Ishikawa (cell line): ENCODE results near the gene LBX2.

Experiments used
- CEBPB ChIP-seq: IDR thresholded peaks from 2 replicates; pipeline ENCODE4 v1.6.1; 2012
- CREB1 ChIP-seq: IDR thresholded peaks from 2 replicates; pipeline ENCODE4 v1.6.1; 2012; ENCODE audit warnings: low read depth
- EGR1 ChIP-seq: IDR thresholded peaks from 2 replicates; pipeline ENCODE4 v1.6.1; 2012
- EP300 ChIP-seq: IDR thresholded peaks from 2 replicates; pipeline ENCODE4 v1.6.1; 2012; ENCODE audit warnings: borderline replicate concordance
- FOXM1 ChIP-seq: IDR thresholded peaks from 2 replicates; pipeline ENCODE4 v1.6.1; 2012; ENCODE audit warnings: low read depth, borderline replicate concordance
- NFIC ChIP-seq: IDR thresholded peaks from 2 replicates; pipeline ENCODE4 v1.6.1; 2012
- RAD21 ChIP-seq: IDR thresholded peaks from 2 replicates; pipeline ENCODE4 v1.6.1; 2012; ENCODE audit warnings: low read depth
- TAF1 ChIP-seq: IDR thresholded peaks from 2 replicates; pipeline ENCODE4 v1.6.1; 2012; ENCODE audit warnings: low read depth, mild to moderate bottlenecking
- TCF12 ChIP-seq: IDR thresholded peaks from 2 replicates; pipeline ENCODE4 v1.6.1; 2012; ENCODE audit warnings: low read depth
- TEAD4 ChIP-seq: IDR thresholded peaks from 2 replicates; pipeline ENCODE4 v1.6.1; 2012
- YY1 ChIP-seq: IDR thresholded peaks from 2 replicates; pipeline ENCODE4 v1.6.1; 2012; ENCODE audit warnings: low read depth
- ZBTB7A ChIP-seq: IDR thresholded peaks from 2 replicates; pipeline ENCODE4 v1.6.1; 2012; ENCODE audit warnings: low read depth
- TF ChIP-seq, protein P1 (sequence below): IDR thresholded peaks from 2 replicates; pipeline ENCODE4 v1.6.1; 2012; ENCODE audit warnings: low read depth, mild to moderate bottlenecking
- TF ChIP-seq, protein P2 (sequence below): IDR thresholded peaks from 2 replicates; pipeline ENCODE4 v1.6.1; 2012
- TF ChIP-seq, protein P3 (sequence below): IDR thresholded peaks from 2 replicates; pipeline ENCODE4 v1.6.1; 2012

LBX2 gene

DNA sequence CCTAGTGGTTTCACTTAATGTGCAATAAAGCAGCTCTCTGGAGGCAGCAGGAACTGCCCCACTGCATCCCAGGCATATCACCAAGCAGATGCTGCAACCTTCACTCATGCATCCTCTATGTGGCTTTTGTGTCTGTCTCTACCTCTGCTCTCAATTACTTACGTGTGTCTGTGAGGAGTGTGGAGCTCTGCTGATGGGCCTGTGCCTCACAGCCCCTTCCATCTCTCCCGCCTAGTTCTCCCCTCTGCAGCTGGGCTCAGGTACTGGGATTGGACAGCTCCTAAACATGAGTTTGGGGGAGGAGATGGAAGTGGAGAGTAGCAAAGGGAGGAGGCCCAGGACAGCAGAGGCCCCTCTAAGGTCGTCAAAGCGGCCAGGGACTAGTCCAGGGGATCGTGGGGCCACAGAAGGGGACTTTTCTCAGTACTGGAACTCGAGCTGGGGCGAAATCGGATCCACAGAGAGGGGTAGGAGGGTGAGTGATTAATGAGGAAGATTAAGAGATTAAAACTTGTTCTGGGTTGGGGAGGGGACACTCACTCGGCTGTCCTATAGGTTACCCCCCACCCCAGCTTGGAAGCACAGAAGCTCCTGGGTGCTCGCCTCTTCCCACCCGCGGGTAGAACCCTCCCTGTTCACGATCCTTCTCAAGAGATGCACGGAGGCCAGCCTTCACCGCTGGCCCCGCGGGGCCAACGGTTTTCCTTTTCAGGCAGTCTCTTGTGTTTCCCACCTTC lies 2.1 kb upstream of the LBX2 start:
- no peak for TF ChIP-seq EGR1
- TF ChIP-seq, protein P1, sequence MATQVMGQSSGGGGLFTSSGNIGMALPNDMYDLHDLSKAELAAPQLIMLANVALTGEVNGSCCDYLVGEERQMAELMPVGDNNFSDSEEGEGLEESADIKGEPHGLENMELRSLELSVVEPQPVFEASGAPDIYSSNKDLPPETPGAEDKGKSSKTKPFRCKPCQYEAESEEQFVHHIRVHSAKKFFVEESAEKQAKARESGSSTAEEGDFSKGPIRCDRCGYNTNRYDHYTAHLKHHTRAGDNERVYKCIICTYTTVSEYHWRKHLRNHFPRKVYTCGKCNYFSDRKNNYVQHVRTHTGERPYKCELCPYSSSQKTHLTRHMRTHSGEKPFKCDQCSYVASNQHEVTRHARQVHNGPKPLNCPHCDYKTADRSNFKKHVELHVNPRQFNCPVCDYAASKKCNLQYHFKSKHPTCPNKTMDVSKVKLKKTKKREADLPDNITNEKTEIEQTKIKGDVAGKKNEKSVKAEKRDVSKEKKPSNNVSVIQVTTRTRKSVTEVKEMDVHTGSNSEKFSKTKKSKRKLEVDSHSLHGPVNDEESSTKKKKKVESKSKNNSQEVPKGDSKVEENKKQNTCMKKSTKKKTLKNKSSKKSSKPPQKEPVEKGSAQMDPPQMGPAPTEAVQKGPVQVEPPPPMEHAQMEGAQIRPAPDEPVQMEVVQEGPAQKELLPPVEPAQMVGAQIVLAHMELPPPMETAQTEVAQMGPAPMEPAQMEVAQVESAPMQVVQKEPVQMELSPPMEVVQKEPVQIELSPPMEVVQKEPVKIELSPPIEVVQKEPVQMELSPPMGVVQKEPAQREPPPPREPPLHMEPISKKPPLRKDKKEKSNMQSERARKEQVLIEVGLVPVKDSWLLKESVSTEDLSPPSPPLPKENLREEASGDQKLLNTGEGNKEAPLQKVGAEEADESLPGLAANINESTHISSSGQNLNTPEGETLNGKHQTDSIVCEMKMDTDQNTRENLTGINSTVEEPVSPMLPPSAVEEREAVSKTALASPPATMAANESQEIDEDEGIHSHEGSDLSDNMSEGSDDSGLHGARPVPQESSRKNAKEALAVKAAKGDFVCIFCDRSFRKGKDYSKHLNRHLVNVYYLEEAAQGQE = peak; percentile 49

DNA sequence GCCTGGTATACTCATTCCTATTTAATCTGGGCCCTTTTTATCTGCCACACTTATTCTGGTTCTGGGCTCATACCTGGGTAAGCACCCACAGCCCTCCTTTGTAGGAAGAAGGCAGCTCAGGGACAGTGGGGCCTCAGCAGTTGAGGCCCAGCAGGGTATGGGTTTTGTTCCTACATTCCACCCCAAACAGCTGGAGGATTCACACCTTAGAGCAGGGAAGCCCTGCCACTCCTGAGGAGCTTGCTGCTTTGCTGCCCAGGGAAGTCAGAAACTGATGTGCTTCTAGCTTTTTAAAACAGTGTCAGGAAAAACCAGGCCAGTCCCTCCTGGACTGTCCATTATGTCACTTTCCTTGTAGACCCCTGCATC lies 1.2 kb upstream of the LBX2 start:
- no peak for TF ChIP-seq YY1
- TF ChIP-seq CEBPB = no peak
- no peak for TF ChIP-seq TEAD4
- no peak for TF ChIP-seq EGR1
- TF ChIP-seq EP300 = no peak
- no peak for TF ChIP-seq NFIC
- TF ChIP-seq CREB1 = no peak
- no peak for TF ChIP-seq TAF1
- TF ChIP-seq, protein P2, sequence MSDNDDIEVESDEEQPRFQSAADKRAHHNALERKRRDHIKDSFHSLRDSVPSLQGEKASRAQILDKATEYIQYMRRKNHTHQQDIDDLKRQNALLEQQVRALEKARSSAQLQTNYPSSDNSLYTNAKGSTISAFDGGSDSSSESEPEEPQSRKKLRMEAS = no peak
- TF ChIP-seq, protein P1 = no peak
- TF ChIP-seq RAD21 = no peak
- TF ChIP-seq, protein P3, sequence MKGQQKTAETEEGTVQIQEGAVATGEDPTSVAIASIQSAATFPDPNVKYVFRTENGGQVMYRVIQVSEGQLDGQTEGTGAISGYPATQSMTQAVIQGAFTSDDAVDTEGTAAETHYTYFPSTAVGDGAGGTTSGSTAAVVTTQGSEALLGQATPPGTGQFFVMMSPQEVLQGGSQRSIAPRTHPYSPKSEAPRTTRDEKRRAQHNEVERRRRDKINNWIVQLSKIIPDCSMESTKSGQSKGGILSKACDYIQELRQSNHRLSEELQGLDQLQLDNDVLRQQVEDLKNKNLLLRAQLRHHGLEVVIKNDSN = no peak
- no peak for TF ChIP-seq FOXM1
- TF ChIP-seq ZBTB7A = no peak
- TF ChIP-seq TCF12 = no peak

DNA sequence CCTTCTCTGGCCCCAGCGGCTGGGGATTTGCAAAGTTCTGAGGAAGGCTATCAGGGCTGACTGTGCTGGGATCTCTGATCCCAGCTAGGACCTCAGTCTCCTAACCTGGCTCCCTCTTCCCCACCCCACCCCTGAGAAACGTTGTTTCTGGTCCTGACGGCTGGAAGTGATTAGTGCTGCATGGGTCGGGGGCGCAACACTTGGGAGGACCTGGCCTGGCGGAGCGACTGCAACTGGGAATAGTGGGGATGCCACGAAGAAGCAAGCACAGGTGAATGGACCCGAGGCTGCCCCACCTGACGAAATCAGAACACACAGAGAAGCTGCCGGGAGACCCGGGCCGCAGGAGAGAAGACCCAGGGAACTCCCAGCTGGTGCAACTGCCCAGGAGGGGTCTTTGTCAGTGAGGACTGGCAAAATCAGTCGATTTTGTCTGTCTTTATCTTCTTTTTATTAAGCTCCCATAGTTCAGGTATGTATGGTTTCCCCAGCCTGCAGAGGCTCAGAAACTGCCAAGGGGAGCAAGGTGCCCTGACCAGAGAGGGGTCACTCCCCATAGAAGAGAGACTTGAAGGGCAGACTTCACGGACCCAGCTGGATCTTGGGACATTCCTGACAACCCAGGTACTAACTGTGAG lies 656 bp upstream of the LBX2 start:
- TF ChIP-seq RAD21 = no peak
- TF ChIP-seq, protein P1 = no peak
- TF ChIP-seq, protein P3 = no peak
- TF ChIP-seq TCF12 = no peak
- no peak for TF ChIP-seq CEBPB
- no peak for TF ChIP-seq ZBTB7A
- no peak for TF ChIP-seq YY1
- no peak for TF ChIP-seq EP300
- no peak for TF ChIP-seq EGR1

DNA sequence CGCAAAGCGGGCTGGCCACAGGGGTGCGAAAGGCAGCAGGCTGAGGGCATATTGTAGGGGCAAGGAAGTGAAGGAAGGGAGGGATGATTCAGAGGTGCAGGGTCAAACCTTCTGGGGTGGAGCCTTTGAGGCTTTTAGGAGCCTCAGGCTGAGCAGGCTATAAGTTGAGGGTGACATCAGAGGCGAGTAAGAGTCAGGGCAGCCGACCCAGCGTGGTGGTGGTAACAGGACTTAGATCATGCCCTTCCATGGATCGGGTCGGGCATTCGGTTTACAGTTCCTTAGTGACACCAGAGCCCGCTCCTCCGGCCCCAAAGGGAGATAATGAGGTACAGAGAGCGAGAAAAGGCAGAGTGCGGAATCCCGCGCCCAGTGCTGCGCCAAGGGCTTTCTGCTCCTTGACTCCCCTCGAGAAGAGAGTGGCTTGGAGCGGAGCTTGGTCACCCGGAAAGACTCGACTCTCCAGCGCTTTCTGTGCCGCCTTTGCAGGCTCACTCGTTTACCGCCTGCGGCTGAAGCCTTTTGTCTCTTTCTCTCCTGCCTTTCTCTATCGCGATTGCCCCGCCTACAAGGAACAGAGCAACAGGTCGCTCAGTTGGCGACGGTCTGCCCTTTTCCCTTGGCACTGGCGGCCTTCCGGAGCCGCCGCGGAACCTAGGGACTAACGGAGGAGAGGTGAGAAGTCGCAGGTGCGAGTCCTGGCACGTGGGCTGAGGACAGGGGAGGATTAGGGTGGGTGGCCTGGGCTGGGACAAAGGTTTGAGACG lies 720 bp downstream of the LBX2 start:
- TF ChIP-seq NFIC (no peak), EGR1 (no peak), TEAD4 (no peak)
- TF ChIP-seq, protein P3 = no peak
- TF ChIP-seq, protein P1 = no peak
